Ishikawa (cell line): Measurements from ENCODE around the gene NAP1L1.

Experiments used
- CEBPB ChIP-seq: IDR thresholded peaks from 2 replicates; pipeline ENCODE4 v1.6.1; 2012
- CREB1 ChIP-seq: IDR thresholded peaks from 2 replicates; pipeline ENCODE4 v1.6.1; 2012; ENCODE audit warnings: low read depth
- EGR1 ChIP-seq: IDR thresholded peaks from 2 replicates; pipeline ENCODE4 v1.6.1; 2012
- EP300 ChIP-seq: IDR thresholded peaks from 2 replicates; pipeline ENCODE4 v1.6.1; 2012; ENCODE audit warnings: borderline replicate concordance
- FOXM1 ChIP-seq: IDR thresholded peaks from 2 replicates; pipeline ENCODE4 v1.6.1; 2012; ENCODE audit warnings: low read depth, borderline replicate concordance
- NFIC ChIP-seq: IDR thresholded peaks from 2 replicates; pipeline ENCODE4 v1.6.1; 2012
- RAD21 ChIP-seq: IDR thresholded peaks from 2 replicates; pipeline ENCODE4 v1.6.1; 2012; ENCODE audit warnings: low read depth
- TAF1 ChIP-seq: IDR thresholded peaks from 2 replicates; pipeline ENCODE4 v1.6.1; 2012; ENCODE audit warnings: low read depth, mild to moderate bottlenecking
- TCF12 ChIP-seq: IDR thresholded peaks from 2 replicates; pipeline ENCODE4 v1.6.1; 2012; ENCODE audit warnings: low read depth
- TEAD4 ChIP-seq: IDR thresholded peaks from 2 replicates; pipeline ENCODE4 v1.6.1; 2012
- YY1 ChIP-seq: IDR thresholded peaks from 2 replicates; pipeline ENCODE4 v1.6.1; 2012; ENCODE audit warnings: low read depth
- ZBTB7A ChIP-seq: IDR thresholded peaks from 2 replicates; pipeline ENCODE4 v1.6.1; 2012; ENCODE audit warnings: low read depth
- TF ChIP-seq, protein P1 (sequence below): IDR thresholded peaks from 2 replicates; pipeline ENCODE4 v1.6.1; 2012
- TF ChIP-seq, protein P2 (sequence below): IDR thresholded peaks from 2 replicates; pipeline ENCODE4 v1.6.1; 2012
- TF ChIP-seq, protein P3 (sequence below): IDR thresholded peaks from 2 replicates; pipeline ENCODE4 v1.6.1; 2012; ENCODE audit warnings: low read depth, mild to moderate bottlenecking

NAP1L1 gene

DNA sequence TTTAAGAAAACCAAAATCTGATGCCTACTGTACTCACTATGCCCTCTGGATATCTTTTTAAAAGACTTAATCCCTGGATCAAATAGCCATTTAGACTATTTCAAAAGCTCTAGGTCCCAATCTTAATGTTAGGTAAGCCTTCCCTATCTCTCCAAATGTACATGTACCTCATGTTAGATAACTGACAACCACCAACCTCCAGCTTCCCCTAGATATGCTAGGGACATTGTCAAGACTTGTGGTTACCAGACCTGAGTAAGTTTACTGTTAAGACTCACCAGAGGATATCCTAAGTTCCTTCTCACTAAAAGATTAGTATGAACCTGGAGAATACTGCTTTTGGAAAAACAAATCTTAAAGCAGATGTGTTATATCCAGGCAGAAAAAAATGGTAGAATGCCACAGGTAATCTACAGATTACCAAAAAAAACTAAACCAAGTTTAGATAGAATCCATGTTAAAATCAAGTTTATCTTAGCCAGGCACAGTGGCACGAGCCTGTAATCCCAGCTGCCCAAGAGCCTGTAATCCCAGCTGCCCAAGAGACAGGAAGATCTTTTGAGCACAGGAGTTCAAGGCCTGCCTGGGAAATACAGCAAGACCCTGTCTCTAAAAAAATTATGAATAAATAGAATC, 9.7 kb downstream of the NAP1L1 start:
- TF ChIP-seq TAF1 (no peak), EGR1 (no peak), RAD21 (no peak), YY1 (no peak), CREB1 (no peak), TEAD4 (no peak), TCF12 (no peak), NFIC (no peak), FOXM1 (no peak), CEBPB (no peak), ZBTB7A (no peak), EP300 (no peak)
- TF ChIP-seq, protein P1, sequence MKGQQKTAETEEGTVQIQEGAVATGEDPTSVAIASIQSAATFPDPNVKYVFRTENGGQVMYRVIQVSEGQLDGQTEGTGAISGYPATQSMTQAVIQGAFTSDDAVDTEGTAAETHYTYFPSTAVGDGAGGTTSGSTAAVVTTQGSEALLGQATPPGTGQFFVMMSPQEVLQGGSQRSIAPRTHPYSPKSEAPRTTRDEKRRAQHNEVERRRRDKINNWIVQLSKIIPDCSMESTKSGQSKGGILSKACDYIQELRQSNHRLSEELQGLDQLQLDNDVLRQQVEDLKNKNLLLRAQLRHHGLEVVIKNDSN, result no peak
- TF ChIP-seq, protein P2, sequence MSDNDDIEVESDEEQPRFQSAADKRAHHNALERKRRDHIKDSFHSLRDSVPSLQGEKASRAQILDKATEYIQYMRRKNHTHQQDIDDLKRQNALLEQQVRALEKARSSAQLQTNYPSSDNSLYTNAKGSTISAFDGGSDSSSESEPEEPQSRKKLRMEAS, result no peak
- TF ChIP-seq, protein P3, sequence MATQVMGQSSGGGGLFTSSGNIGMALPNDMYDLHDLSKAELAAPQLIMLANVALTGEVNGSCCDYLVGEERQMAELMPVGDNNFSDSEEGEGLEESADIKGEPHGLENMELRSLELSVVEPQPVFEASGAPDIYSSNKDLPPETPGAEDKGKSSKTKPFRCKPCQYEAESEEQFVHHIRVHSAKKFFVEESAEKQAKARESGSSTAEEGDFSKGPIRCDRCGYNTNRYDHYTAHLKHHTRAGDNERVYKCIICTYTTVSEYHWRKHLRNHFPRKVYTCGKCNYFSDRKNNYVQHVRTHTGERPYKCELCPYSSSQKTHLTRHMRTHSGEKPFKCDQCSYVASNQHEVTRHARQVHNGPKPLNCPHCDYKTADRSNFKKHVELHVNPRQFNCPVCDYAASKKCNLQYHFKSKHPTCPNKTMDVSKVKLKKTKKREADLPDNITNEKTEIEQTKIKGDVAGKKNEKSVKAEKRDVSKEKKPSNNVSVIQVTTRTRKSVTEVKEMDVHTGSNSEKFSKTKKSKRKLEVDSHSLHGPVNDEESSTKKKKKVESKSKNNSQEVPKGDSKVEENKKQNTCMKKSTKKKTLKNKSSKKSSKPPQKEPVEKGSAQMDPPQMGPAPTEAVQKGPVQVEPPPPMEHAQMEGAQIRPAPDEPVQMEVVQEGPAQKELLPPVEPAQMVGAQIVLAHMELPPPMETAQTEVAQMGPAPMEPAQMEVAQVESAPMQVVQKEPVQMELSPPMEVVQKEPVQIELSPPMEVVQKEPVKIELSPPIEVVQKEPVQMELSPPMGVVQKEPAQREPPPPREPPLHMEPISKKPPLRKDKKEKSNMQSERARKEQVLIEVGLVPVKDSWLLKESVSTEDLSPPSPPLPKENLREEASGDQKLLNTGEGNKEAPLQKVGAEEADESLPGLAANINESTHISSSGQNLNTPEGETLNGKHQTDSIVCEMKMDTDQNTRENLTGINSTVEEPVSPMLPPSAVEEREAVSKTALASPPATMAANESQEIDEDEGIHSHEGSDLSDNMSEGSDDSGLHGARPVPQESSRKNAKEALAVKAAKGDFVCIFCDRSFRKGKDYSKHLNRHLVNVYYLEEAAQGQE, result no peak

DNA sequence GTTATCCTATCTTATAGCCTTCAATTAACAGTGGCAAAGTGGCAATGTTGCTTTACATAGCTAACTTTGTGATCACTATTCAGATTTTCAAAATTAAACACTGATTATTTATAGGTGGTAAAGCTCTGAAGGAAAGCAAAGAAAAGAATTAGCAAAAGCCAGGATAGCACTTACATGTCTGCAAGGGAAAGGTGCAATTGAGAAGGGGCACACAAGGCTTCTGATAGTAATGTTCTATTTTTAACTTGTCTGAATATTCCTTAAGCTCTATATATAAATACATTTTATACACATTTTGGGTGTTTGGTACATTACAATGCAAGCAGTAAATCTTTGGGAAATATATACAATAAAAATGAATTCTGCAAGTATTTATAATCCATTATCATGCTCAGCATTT, 10.9 kb downstream of the NAP1L1 start:
- TF ChIP-seq, protein P1, result no peak
- TF ChIP-seq CEBPB, result no peak
- TF ChIP-seq, protein P2, result no peak
- no peak for TF ChIP-seq TEAD4
- TF ChIP-seq CREB1, result no peak
- no peak for TF ChIP-seq EP300
- no peak for TF ChIP-seq EGR1
- no peak for TF ChIP-seq TAF1
- no peak for TF ChIP-seq FOXM1
- no peak for TF ChIP-seq ZBTB7A
- no peak for TF ChIP-seq RAD21
- TF ChIP-seq TCF12, result no peak
- TF ChIP-seq NFIC, result no peak
- TF ChIP-seq, protein P3, result no peak
- TF ChIP-seq YY1, result no peak

DNA sequence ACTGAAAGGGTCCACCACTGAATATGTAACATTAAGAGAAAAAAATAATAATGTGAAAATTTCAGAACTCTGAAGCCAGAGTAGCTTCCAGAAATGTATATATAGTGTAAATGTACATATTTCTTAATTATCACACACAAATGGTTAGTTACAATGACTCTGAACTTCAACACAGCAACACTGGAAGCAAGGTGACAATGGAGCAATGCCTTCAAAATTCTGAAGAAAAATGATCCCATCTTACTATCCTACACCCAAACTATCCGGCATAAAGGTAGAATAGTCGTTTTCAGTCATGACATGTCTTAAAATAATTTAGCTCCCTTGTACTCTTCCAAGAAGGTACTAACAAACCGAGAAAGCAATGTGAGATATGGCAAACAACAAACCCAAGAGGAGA, 11.9 kb downstream of the NAP1L1 start:
- TF ChIP-seq TCF12, result no peak
- TF ChIP-seq EGR1, result no peak
- TF ChIP-seq CEBPB, result no peak
- no peak for TF ChIP-seq TEAD4
- TF ChIP-seq CREB1, result no peak
- no peak for TF ChIP-seq ZBTB7A
- no peak for TF ChIP-seq TAF1
- no peak for TF ChIP-seq YY1
- TF ChIP-seq, protein P3, result no peak
- TF ChIP-seq EP300, result no peak
- TF ChIP-seq, protein P2, result no peak
- TF ChIP-seq, protein P1, result no peak
- no peak for TF ChIP-seq RAD21
- no peak for TF ChIP-seq FOXM1
- no peak for TF ChIP-seq NFIC
